ENCODE data around the gene ACTA2. TPM values are rescaled to one million over a fixed set of nuclear protein-coding genes. Genes with fewer than 3 reads are reported as not detected.

Gene ACTA2
- total RNA-seq, 1 experiment from 2014 or later, result 2.4 TPM

GRCh38 chr10:88979153-88979562 lies 26.6 kb upstream of the ACTA2 start:
- Mint-ChIP-seq H3K36me3 (ENCODE audit: insufficient read depth in 1 of 3, low read depth in 3 of 3) (no peaks in the 10 kb centered on the region), H3K4me1 (peaks cover 5% of the 10 kb centered on the region in 2 experiments), H3K4me3 (no peak overlapping the region), H3K9me3 (no peaks in the 10 kb centered on the region), H3K27ac (no peak overlapping the region), H3K27me3 (ENCODE audit: low read depth) (no peaks in the 10 kb centered on the region)
- H2BK20ac ChIP-seq (ENCODE audit: low read depth, low read length, poor library complexity, severe bottlenecking), result no peak overlapping the region
- H2BK12ac ChIP-seq (ENCODE audit: insufficient read length, low read depth, low read length), result no peak overlapping the region
- H3K79me1 ChIP-seq (ENCODE audit: insufficient read depth, low read depth, low read length, poor library complexity, severe bottlenecking), result no peaks in the 10 kb centered on the region
- TF ChIP-seq CTCF (conservative IDR thresholded peaks at IDR 0.05), result no peak
- H3K79me2 ChIP-seq (ENCODE audit: insufficient read depth, low read length), result no peaks in the 10 kb centered on the region
- H3K27me3 ChIP-seq (ENCODE audit: insufficient read depth, low read length), result no peaks in the 10 kb centered on the region
- H4K91ac ChIP-seq (ENCODE audit: insufficient read length, low read depth, low read length), result no peak overlapping the region
- H3K18ac ChIP-seq (ENCODE audit: insufficient read length, low read depth, low read length), result no peak overlapping the region
- H2AK5ac ChIP-seq (ENCODE audit: insufficient read length, low read length), result no peak overlapping the region
- no peak overlapping the region for H4K8ac ChIP-seq (replicated peaks; ENCODE audit: insufficient read length, low read depth, low read length)
- H4K20me1 ChIP-seq (ENCODE audit: control insufficient read depth, insufficient read depth, insufficient read length), result no peaks in the 10 kb centered on the region
- no CpG with 5 or more reads among the region's 5 CpGs for WGBS (ENCODE audit: extremely low coverage, insufficient read length, low lambda C conversion rate)
- H4K5ac ChIP-seq (ENCODE audit: insufficient read length, low read depth, low read length), result no peak overlapping the region
- no peak overlapping the region for H2BK120ac ChIP-seq (ENCODE audit: low read depth, low read length, poor library complexity, severe bottlenecking)
- H2BK5ac ChIP-seq (ENCODE audit: insufficient read length, low read length), result no peak overlapping the region
- H3K23ac ChIP-seq (ENCODE audit: insufficient read length, low read depth, low read length), result no peak overlapping the region
- H3K4me2 ChIP-seq (ENCODE audit: insufficient read depth, insufficient read length, low read length), result no peak overlapping the region
- H3K9me3 ChIP-seq (ENCODE audit: control insufficient read depth, low read depth, low read length), result no peaks in the 10 kb centered on the region
- no peak for DNase-seq
- H3T11ph ChIP-seq (ENCODE audit: low read length), result no peak overlapping the region
- no peak overlapping the region for H3K9ac ChIP-seq (ENCODE audit: extremely low read depth, insufficient read length, low read length)
- H3K14ac ChIP-seq (ENCODE audit: insufficient read depth, low read length), result no peak overlapping the region
- no peak overlapping the region for H3K4ac ChIP-seq (ENCODE audit: low read depth, low read length)
- H2BK15ac ChIP-seq (ENCODE audit: low read depth, low read length), result no peak overlapping the region
- H3K23me2 ChIP-seq (ENCODE audit: insufficient read length, low read depth, low read length, poor library complexity, severe bottlenecking), result no peaks in the 10 kb centered on the region
- H2AFZ ChIP-seq (ENCODE audit: low read length), result no peak overlapping the region
- no peaks in the 10 kb centered on the region for H3K4me1 ChIP-seq (ENCODE audit: insufficient read depth, low read length)
- H3K27ac ChIP-seq (ENCODE audit: insufficient read length, low read depth, low read length), result no peak overlapping the region
- no peak overlapping the region for H3K56ac ChIP-seq (ENCODE audit: insufficient read length, low read depth, low read length)
